Peyer's patch (tissue), 4 donors: ENCODE data around the gene ARHGAP18.

Source experiments
- POLR2A ChIP-seq, 2 donors: fragments of 450-650 bp; IDR thresholded peaks; one replicate each; pipeline ENCODE4 v1.5.1; 2017; ENCODE audit warnings: antibody characterized with exemption in 2 of 2, mild to moderate bottlenecking in 2 of 2, moderate library complexity in 2 of 2
- TF ChIP-seq, protein P1 (sequence below), 6 experiments: fragments of 450-650 bp in 4 of 6; fragments of 200-600 bp in 2 of 6; sonication (generic) in 1 of 6; IDR thresholded peaks; one replicate each; pipeline ENCODE4 v1.5.1; 2017 to 2019; ENCODE audit warnings: antibody characterized with exemption in 6 of 6, mild to moderate bottlenecking in 3 of 6, moderate library complexity in 1 of 6

DNA sequence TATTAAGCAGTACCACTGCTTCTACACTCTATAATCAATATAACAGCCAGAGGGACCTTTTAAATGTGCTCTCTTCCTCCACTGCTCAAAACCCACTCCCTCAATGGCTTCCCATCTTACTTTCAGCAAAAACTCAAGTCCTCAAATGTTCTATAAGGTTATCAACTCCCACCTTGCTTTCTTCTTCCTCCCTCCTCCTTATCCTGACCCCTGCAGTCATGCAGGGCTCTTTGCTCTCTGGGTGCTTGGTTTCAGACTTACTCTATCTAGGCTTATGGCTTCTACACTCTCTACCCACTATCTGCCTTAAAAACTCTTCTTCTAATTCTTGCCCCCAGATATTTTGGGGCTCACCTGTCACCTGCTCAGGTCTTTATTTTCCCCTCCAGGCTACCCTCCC is 5.3 kb downstream of the ARHGAP18 start:
- no peak for TF ChIP-seq POLR2A (IDR thresholded peaks at IDR 0.05)
- TF ChIP-seq, protein P1, sequence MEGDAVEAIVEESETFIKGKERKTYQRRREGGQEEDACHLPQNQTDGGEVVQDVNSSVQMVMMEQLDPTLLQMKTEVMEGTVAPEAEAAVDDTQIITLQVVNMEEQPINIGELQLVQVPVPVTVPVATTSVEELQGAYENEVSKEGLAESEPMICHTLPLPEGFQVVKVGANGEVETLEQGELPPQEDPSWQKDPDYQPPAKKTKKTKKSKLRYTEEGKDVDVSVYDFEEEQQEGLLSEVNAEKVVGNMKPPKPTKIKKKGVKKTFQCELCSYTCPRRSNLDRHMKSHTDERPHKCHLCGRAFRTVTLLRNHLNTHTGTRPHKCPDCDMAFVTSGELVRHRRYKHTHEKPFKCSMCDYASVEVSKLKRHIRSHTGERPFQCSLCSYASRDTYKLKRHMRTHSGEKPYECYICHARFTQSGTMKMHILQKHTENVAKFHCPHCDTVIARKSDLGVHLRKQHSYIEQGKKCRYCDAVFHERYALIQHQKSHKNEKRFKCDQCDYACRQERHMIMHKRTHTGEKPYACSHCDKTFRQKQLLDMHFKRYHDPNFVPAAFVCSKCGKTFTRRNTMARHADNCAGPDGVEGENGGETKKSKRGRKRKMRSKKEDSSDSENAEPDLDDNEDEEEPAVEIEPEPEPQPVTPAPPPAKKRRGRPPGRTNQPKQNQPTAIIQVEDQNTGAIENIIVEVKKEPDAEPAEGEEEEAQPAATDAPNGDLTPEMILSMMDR (IDR thresholded peaks at IDR 0.05), result no peak
